GM12878 (cell line): ENCODE results near the gene IMPACT. TPM values are rescaled to one million over a fixed set of nuclear protein-coding genes. Genes with fewer than 3 reads are reported as not detected.

Source experiments
- ATAC-seq: fragments of 200-7000 bp; cut with Tn5 transposase; 3 replicates; pipeline ENCODE4 v1.9.1; 2020; ENCODE audit warnings: mild to moderate bottlenecking, moderate library complexity
- BruUV-seq: library from RNA; stranded (reverse); fragments of 400-500 nt; replicated peaks from 2 replicates; lab custom pipeline; 2021; lab: Mats Ljungman, UMichigan
- CTCF ChIA-PET: fragments of 300-600 bp; sonication (Branson Sonifier 250); formaldehyde crosslinking; extraction: SDS; loops from one replicate; lab custom pipeline; 2021; ENCODE audit warnings: inconsistent platforms; lab: Yijun Ruan, JAX
- POLR2A ChIA-PET: fragments of 350-600 bp; formaldehyde crosslinking; extraction: SDS; loops from one replicate; lab custom pipeline; 2021; ENCODE audit warnings: inconsistent platforms; lab: Charles Lee
- RAD21 ChIA-PET: fragments of 300-600 bp; sonication (Branson Sonifier 250); formaldehyde crosslinking; loops from one replicate; lab custom pipeline; 2023; ENCODE audit warnings: antibody characterized with exemption; ENCODE audit not compliant: unreplicated experiment; lab: Charles Lee
- SMC1A ChIA-PET: fragments of 300-600 bp; sonication (Branson Sonifier 250); formaldehyde crosslinking; loops from one replicate; lab custom pipeline; 2023; ENCODE audit not compliant: unreplicated experiment, uncharacterized antibody; lab: Charles Lee
- DNase-seq: peaks from one replicate; pipeline ENCODE4 v3.0.0-alpha.2; 2011; ENCODE audit warnings: low read depth, low spot score
- FAIRE-seq: peaks from 3 replicates; lab custom pipeline; 2011; peaks lifted over from hg19 to GRCh38; lab: Jason Lieb, UNC
- H2AFZ ChIP-seq: 2 replicates; pipeline ENCODE4 v1.6.0; 2011; ENCODE audit warnings: low read depth, low read length, control low read depth; ENCODE audit not compliant: control insufficient read depth
- H3K27ac ChIP-seq: 2 replicates; pipeline ENCODE4 v1.5.1; 2011; ENCODE audit warnings: control low read depth; ENCODE audit not compliant: control insufficient read depth, insufficient read depth
- H3K27me3 ChIP-seq, 2 experiments: replicated peaks in 1 of 2; 2 replicates each; pipeline versions ENCODE4 v1.6.0 to v1.6.1; 2011; ENCODE audit warnings: low read length in 1 of 2; ENCODE audit not compliant: control insufficient read depth in 2 of 2, insufficient read depth in 2 of 2
- H3K36me3 ChIP-seq, 2 experiments: 2 replicates each; pipeline ENCODE4 v1.5.1; 2011; ENCODE audit warnings: low read length in 1 of 2; ENCODE audit not compliant: control insufficient read depth in 2 of 2, insufficient read depth in 2 of 2
- H3K4me1 ChIP-seq: 2 replicates; pipeline ENCODE4 v1.6.1; 2011; ENCODE audit warnings: mild to moderate bottlenecking, low read length, moderate library complexity, mixed read lengths; ENCODE audit not compliant: control insufficient read depth, insufficient read depth
- H3K4me2 ChIP-seq: 2 replicates; pipeline ENCODE4 v1.6.0; 2011; ENCODE audit warnings: control low read depth; ENCODE audit not compliant: control insufficient read depth, insufficient read depth
- H3K4me3 ChIP-seq: fragments of 200-600 bp; sonication (generic); 2 replicates; pipeline ENCODE4 v1.5.1; 2016
- H3K79me2 ChIP-seq: 2 replicates; pipeline ENCODE4 v1.6.0; 2011; ENCODE audit warnings: low read length; ENCODE audit not compliant: control insufficient read depth, insufficient read depth
- H3K9ac ChIP-seq: 2 replicates; pipeline ENCODE4 v1.8.0; 2011; ENCODE audit warnings: low read length, control low read depth, mixed read lengths; ENCODE audit not compliant: control insufficient read depth, insufficient read depth
- H3K9me3 ChIP-seq: replicated peaks from 3 replicates; pipeline ENCODE4 v1.5.1; 2011; ENCODE audit warnings: mild to moderate bottlenecking, low read length; ENCODE audit not compliant: control insufficient read depth, insufficient read depth
- H4K20me1 ChIP-seq: 2 replicates; pipeline ENCODE4 v1.6.0; 2011; ENCODE audit not compliant: control insufficient read depth, insufficient read depth
- ATF7 ChIP-seq: fragments of 450-650 bp; IDR thresholded peaks from 2 replicates; pipeline ENCODE4 v1.6.1; 2016; ENCODE audit warnings: low read depth, mild to moderate bottlenecking
- BCLAF1 ChIP-seq: fragments of 450-650 bp; IDR thresholded peaks from 2 replicates; pipeline ENCODE4 v1.6.1; 2017; ENCODE audit warnings: antibody characterized with exemption, mild to moderate bottlenecking, moderate library complexity
- BHLHE40 ChIP-seq, 2 experiments: fragments of 450-650 bp in 1 of 2; IDR thresholded peaks; 2 replicates each; pipeline ENCODE4 v1.6.1; 2011 to 2017; ENCODE audit warnings: low read depth in 2 of 2, borderline replicate concordance in 1 of 2, improper control_type of control experiment in 1 of 2, low read length in 1 of 2, mild to moderate bottlenecking in 1 of 2
- EED ChIP-seq: sonication (generic); IDR thresholded peaks from 2 replicates; pipeline ENCODE4 v1.6.1; 2016; ENCODE audit warnings: antibody characterized with exemption, low read depth
- EP300 ChIP-seq, 2 experiments: fragments of 150-350 bp in 1 of 2; IDR thresholded peaks; 2 replicates each; pipeline ENCODE4 v1.6.1; 2011 to 2012; ENCODE audit warnings: low read depth in 2 of 2, low read length in 2 of 2, borderline replicate concordance in 1 of 2, improper control_type of control experiment in 1 of 2, inconsistent platforms in 1 of 2; ENCODE audit not compliant: control insufficient read depth in 1 of 2
- ETV6 ChIP-seq, 2 experiments: fragments of 450-650 bp in 1 of 2; IDR thresholded peaks in 1 of 2; conservative IDR thresholded peaks in 1 of 2; 2 replicates each; pipeline ENCODE4 v1.6.1; 2014; ENCODE audit warnings: antibody characterized with exemption in 1 of 2, borderline replicate concordance in 1 of 2, low read depth in 1 of 2, mild to moderate bottlenecking in 1 of 2, moderate library complexity in 1 of 2
- IKZF1 ChIP-seq: fragments of 450-650 bp; conservative IDR thresholded peaks from 2 replicates; pipeline ENCODE4 v1.6.1; 2017; ENCODE audit warnings: antibody characterized with exemption, mild to moderate bottlenecking
- IKZF2 ChIP-seq, 2 experiments: fragments of 450-650 bp; IDR thresholded peaks; 2 replicates each; pipeline ENCODE4 v1.6.1; 2017; ENCODE audit warnings: mild to moderate bottlenecking in 2 of 2, moderate library complexity in 2 of 2
- IRF4 ChIP-seq: IDR thresholded peaks from 2 replicates; pipeline ENCODE4 v1.6.1; 2011; ENCODE audit warnings: low read depth, low read length
- NFIC ChIP-seq: IDR thresholded peaks from 2 replicates; pipeline ENCODE4 v1.6.1; 2012; ENCODE audit warnings: low read depth, mild to moderate bottlenecking, inconsistent platforms, low read length, moderate library complexity
- NR2C1 ChIP-seq: fragments of 450-650 bp; IDR thresholded peaks from 2 replicates; pipeline ENCODE4 v1.6.1; 2017; ENCODE audit warnings: antibody characterized with exemption, mild to moderate bottlenecking, moderate library complexity
- PAX5 ChIP-seq: IDR thresholded peaks from 2 replicates; pipeline ENCODE4 v1.6.1; 2011; ENCODE audit warnings: low read depth, low read length, borderline replicate concordance
- POLR2A ChIP-seq: IDR thresholded peaks from 2 replicates; pipeline ENCODE4 v1.6.1; 2011; ENCODE audit warnings: low read depth, mild to moderate bottlenecking, low read length
- SP1 ChIP-seq: IDR thresholded peaks from one replicate; pipeline ENCODE4 v1.6.1; 2011; ENCODE audit warnings: low read depth, low read length
- SPI1 ChIP-seq: IDR thresholded peaks from 2 replicates; pipeline ENCODE4 v1.6.1; 2011; ENCODE audit warnings: low read depth, mild to moderate bottlenecking, low read length, moderate library complexity, borderline replicate concordance; ENCODE audit not compliant: insufficient read depth
- SREBF2 ChIP-seq: IDR thresholded peaks from 2 replicates; pipeline ENCODE4 v1.6.1; 2012; ENCODE audit warnings: mild to moderate bottlenecking, low read length
- SRF ChIP-seq, 2 experiments: IDR thresholded peaks; 2 replicates each; pipeline ENCODE4 v1.6.1; 2011; ENCODE audit warnings: low read depth in 2 of 2, low read length in 2 of 2, mild to moderate bottlenecking in 1 of 2, moderate library complexity in 1 of 2
- TCF12 ChIP-seq: IDR thresholded peaks from 2 replicates; pipeline ENCODE4 v1.6.1; 2011; ENCODE audit warnings: low read depth, mild to moderate bottlenecking, low read length
- TCF3 ChIP-seq: IDR thresholded peaks from 2 replicates; pipeline ENCODE4 v1.6.1; 2012; ENCODE audit warnings: low read depth, mild to moderate bottlenecking, low read length, borderline replicate concordance; ENCODE audit not compliant: insufficient read depth
- ZSCAN29 ChIP-seq: fragments of 450-650 bp; IDR thresholded peaks from 2 replicates; pipeline ENCODE4 v1.6.1; 2017; ENCODE audit warnings: mild to moderate bottlenecking, moderate library complexity
- WGBS: methylation state at CpG from one replicate; pipeline ENCODE4 v1.1.6; 2016; ENCODE audit warnings: low lambda C conversion rate; ENCODE audit not compliant: insufficient replicate concordance, insufficient coverage; ENCODE audit errors: missing lambda C conversion rate; 5-methylcytosine and 5-hydroxymethylcytosine counted together
- in situ Hi-C: fragments of 300-500 bp; cut with MboI; formaldehyde crosslinking; loops from 9 replicates; pipeline ENCODE4 v1.14.3; 2018; ENCODE audit warnings: mixed read lengths
- intact Hi-C: fragments of 100-400 bp; cut with micrococcal nuclease; formaldehyde crosslinking; loops from one replicate; pipeline ENCODE4 v1.14.2; 2022; ENCODE audit not compliant: unreplicated experiment
- polyA plus RNA-seq, 11 experiments: library from polyadenylated mRNA; depleted of rRNA in 4 of 11; unstranded in 6 of 11; stranded (reverse) in 5 of 11; fragments of >200 nt; fragmentation: Nextera tagmentation in 4 of 11; fragmentation: Illumina TruSeq in 1 of 11; extraction: Ambion mirVana in 4 of 11; extraction: Trizol in 1 of 11; gene quantifications; 1 replicate in 1 of 11; 2 replicates in 10 of 11; pipeline versions ENCODE4 v1.2.1 to v1.2.3, GENCODE V29; 2011 to 2016; ENCODE audit warnings: inconsistent platforms in 2 of 11, missing spikeins in 2 of 11, low read depth in 1 of 11
- total RNA-seq, 4 experiments: library from RNA; depleted of rRNA in 3 of 4; stranded (reverse); fragments of >200 nt in 3 of 4; fragmentation: Illumina TruSeq in 1 of 4; extraction: Trizol in 1 of 4; gene quantifications; 2 replicates each; pipeline versions ENCODE4 v1.2.1 to v1.2.3, GENCODE V29; 2013 to 2021

IMPACT gene
- total and polyA plus RNA-seq, 10 of the 15 experiments (the other 5 are each of a cell fraction or from before 2014, with no cell fraction given) = 0.10 to 0.84 (median 0.53) TPM

- H3K79me2 ChIP-seq = no peaks in the 10 kb centered on the region
- BruUV-seq = no TSS peak
- FAIRE-seq (peak; percentile 93), DNase-seq (peak; percentile 64), ATAC-seq (peak; percentile 86)
- H4K20me1 ChIP-seq = no peaks in the 10 kb centered on the region; the same call in 1 of the 2 replicates
- CTCF ChIA-PET = interaction anchor here (0.6 to 2.4 kb wide), 10 partner anchors 9 to 1336 kb away, joined by 3 to 9 read pairs (median 4); no protein-coding TSS in a partner anchor
- in situ Hi-C loops = no loop called here
- POLR2A ChIA-PET = no interaction called here
- H3K36me3 ChIP-seq = no peaks in the 10 kb centered on the region
- no peak overlapping the region for H3K9ac ChIP-seq
- SMC1A ChIA-PET = interaction anchor here (0.8 to 1.9 kb wide), 5 partner anchors 45 to 523 kb away, joined by 3 to 8 read pairs (median 5); no protein-coding TSS in a partner anchor
- intact Hi-C loops = no loop called here
- peaks cover 10% of the 10 kb centered on the region for H3K4me1 ChIP-seq
- WGBS = 1% methylated on average over 21 of the region's 21 CpGs
- peak overlapping the region; percentile 71 for H3K4me2 ChIP-seq
- no peak overlapping the region for H3K27ac ChIP-seq
- peaks cover 0 to 3% of the 10 kb centered on the region in 2 experiments; a peak in 1 of 4 replicates for H3K27me3 ChIP-seq
- H2AFZ ChIP-seq = no peak overlapping the region
- peak overlapping the region; percentile 23; the same call in 1 of the 2 replicates for H3K4me3 ChIP-seq
- RAD21 ChIA-PET = interaction anchor here (1.2 to 1.9 kb wide), 3 partner anchors 58 to 316 kb away, joined by 3 to 9 read pairs (median 8); no protein-coding TSS in a partner anchor
- peaks cover 2% of the 10 kb centered on the region; the same call in 2 of the 3 replicates for H3K9me3 ChIP-seq
- TF ChIP-seq NFIC (peak; percentile 60; the same call in 1 of the 2 replicates), IRF4 (0 out of 2 replicates have a peak, but pooled peaks have one; percentile 54), NR2C1 (peak; percentile 16; the same call in 1 of the 2 replicates), EED (peak; percentile 33; the same call in 1 of the 2 replicates), SP1 (peak; percentile 12), TCF3 (peak; percentile 85), SPI1 (0 out of 2 replicates have a peak, but pooled peaks have one; percentile 32), SRF (IDR thresholded peaks at IDR 0.05; ENCODE audit: low read depth in 2 of 2, low read length in 2 of 2) (no peak), TCF12 (peak; percentile 90), POLR2A (no peak), EP300 (IDR thresholded peaks at IDR 0.05; ENCODE audit: borderline replicate concordance in 1 of 2, control insufficient read depth in 1 of 2, low read depth in 2 of 2, low read length in 2 of 2) (0 out of 4 replicates have a peak, but pooled peaks have one; percentile 10 to 26), BHLHE40 (IDR thresholded peaks at IDR 0.05; ENCODE audit: borderline replicate concordance in 1 of 2, low read depth in 2 of 2, low read length in 1 of 2) (peak; percentile 8 to 50; a peak in 1 of 4 replicates), SREBF2 (no peak), ZSCAN29 (no peak), PAX5 (peak; percentile 84; the same call in 1 of the 2 replicates), ETV6 (conservative IDR thresholded peaks at IDR 0.05 in 1 of 2, IDR thresholded peaks at IDR 0.05 in 1 of 2; ENCODE audit: borderline replicate concordance in 1 of 2, low read depth in 1 of 2) (0 out of 4 replicates have a peak, but pooled peaks of 1 of the 2 experiments have one; percentile 39), ATF7 (no peak), IKZF2 (IDR thresholded peaks at IDR 0.05) (peak in 1 of 2 experiments; percentile 22; a peak in 2 of 4 replicates), BCLAF1 (no peak), IKZF1 (peak; percentile 15; the same call in 1 of the 2 replicates)
Observed at GRCh38 chr18:24491927-24492834, 65.7 kb downstream of the IMPACT start.
